Upper lobe of left lung (tissue), 4 donors: Measurements from ENCODE around the gene WDR11.

Experiments used
- EP300 ChIP-seq, 4 donors: sonication (generic); formaldehyde crosslinking; IDR thresholded peaks; one replicate each; pipeline ENCODE4 v1.5.1; 2017; ENCODE audit warnings: antibody characterized with exemption in 4 of 4, control low read depth in 2 of 4
- POLR2A ChIP-seq, 4 donors: fragments of 450-650 bp; IDR thresholded peaks; one replicate each; pipeline ENCODE4 v1.5.1; 2016 to 2017; ENCODE audit warnings: antibody characterized with exemption in 4 of 4, mild to moderate bottlenecking in 2 of 4
- POLR2AphosphoS5 ChIP-seq, 2 donors: sonication (generic); formaldehyde crosslinking; IDR thresholded peaks; one replicate each; pipeline ENCODE4 v1.5.1; 2017; ENCODE audit warnings: antibody characterized with exemption in 2 of 2
- TF ChIP-seq, protein P1 (sequence below), 6 experiments: fragments of 450-650 bp in 4 of 6; fragments of 200-600 bp in 2 of 6; sonication (generic) in 2 of 6; IDR thresholded peaks; one replicate each; pipeline ENCODE4 v1.5.1; 2016 to 2019; ENCODE audit warnings: antibody characterized with exemption in 6 of 6

DNA sequence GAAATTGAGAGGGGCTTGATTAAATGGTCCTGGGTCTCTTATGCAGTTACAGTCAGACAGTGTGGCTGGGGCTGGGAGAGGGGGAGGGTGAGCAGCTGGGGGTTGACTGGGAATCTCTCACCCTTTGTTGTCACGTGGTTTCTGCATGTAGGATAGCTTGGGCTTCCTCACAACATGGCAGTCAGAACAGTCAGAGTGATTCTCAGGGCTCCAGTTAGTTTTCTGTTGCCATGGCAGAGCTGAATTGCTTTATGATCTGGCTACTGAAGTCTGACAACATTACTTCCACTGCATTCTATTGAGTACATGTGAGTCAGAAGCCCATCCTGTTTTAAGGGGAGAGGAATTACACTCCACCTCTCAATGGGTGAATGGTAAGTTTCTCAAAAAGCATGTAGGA lies 102.7 kb downstream of the WDR11 start:
- TF ChIP-seq, protein P1, sequence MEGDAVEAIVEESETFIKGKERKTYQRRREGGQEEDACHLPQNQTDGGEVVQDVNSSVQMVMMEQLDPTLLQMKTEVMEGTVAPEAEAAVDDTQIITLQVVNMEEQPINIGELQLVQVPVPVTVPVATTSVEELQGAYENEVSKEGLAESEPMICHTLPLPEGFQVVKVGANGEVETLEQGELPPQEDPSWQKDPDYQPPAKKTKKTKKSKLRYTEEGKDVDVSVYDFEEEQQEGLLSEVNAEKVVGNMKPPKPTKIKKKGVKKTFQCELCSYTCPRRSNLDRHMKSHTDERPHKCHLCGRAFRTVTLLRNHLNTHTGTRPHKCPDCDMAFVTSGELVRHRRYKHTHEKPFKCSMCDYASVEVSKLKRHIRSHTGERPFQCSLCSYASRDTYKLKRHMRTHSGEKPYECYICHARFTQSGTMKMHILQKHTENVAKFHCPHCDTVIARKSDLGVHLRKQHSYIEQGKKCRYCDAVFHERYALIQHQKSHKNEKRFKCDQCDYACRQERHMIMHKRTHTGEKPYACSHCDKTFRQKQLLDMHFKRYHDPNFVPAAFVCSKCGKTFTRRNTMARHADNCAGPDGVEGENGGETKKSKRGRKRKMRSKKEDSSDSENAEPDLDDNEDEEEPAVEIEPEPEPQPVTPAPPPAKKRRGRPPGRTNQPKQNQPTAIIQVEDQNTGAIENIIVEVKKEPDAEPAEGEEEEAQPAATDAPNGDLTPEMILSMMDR (IDR thresholded peaks at IDR 0.05): no peak
- TF ChIP-seq POLR2AphosphoS5 (IDR thresholded peaks at IDR 0.05): no peak
- no peak for TF ChIP-seq POLR2A (IDR thresholded peaks at IDR 0.05)
- TF ChIP-seq EP300 (IDR thresholded peaks at IDR 0.05): no peak
